ENCODE data around the gene FHAD1.
A peak's percentile ranks its signal among the peaks of the same experiment; 100 is the strongest.

The FHAD1 gene

GRCh38 chr1:15218287-15219279, 28.4 kb upstream of the FHAD1 start:
- DNase-seq (ENCODE audit: low read depth in 2 of 2): no peak

DNA sequence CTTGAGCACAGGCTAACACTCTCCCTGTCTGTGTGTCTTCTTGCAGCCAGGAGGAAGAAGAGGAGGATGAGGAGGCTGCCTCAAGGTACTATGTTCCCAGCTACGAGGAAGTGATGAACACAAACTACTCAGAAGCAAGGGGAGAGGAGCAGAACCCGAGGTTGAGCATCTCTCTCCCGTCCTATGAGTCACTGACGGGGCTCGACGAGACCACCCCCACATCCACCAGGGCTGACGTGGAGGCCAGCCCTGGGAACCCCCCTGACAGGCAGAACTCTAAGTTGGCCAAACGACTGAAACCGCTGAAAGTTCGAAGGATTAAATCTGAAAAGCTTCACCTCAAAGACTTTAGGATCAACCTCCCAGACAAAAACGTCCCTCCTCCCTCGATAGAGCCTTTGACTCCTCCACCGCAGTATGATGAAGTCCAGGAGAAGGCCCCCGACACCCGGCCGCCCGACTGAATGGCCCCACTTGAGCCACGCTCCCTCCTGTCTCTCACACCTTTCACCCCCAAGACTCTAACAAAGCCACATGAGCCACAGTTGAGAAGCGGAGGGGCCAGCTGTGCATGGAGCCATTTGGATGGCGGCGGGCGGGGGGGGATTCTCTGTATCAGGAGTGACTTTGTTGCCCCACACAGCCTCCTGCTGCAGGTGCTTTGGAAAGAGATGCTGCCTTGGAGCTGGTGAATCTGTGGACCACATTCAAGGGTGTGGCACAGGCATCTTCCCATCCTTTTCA, 27.6 kb upstream of the FHAD1 start:
- DNase-seq (ENCODE audit: low read depth in 2 of 2): no peak

DNA sequence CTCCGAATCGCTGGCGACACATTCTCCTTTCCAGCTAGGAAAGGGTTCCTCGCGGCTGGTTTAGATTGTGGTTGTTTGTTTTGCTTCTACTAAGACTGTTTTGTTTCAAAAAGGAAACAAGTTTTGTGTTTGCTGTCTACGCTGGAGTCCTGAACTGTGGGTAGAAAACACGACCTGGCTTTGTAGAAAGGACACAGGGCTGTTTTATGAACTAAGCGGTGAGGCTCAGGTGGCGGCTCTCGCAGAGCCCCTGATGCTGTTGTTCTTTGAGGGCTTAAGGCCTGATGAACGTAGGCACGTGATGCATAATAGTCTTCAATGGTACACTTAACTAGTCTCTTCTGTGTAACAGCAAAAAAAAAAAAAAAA, 27.0 kb upstream of the FHAD1 start:
- no peak for DNase-seq (ENCODE audit: low read depth in 2 of 2)

- DNase-seq (ENCODE audit: low read depth in 2 of 2): no peak
These were observed 26.1 kb upstream of the FHAD1 start for GRCh38 chr1:15220825-15221431.

DNA sequence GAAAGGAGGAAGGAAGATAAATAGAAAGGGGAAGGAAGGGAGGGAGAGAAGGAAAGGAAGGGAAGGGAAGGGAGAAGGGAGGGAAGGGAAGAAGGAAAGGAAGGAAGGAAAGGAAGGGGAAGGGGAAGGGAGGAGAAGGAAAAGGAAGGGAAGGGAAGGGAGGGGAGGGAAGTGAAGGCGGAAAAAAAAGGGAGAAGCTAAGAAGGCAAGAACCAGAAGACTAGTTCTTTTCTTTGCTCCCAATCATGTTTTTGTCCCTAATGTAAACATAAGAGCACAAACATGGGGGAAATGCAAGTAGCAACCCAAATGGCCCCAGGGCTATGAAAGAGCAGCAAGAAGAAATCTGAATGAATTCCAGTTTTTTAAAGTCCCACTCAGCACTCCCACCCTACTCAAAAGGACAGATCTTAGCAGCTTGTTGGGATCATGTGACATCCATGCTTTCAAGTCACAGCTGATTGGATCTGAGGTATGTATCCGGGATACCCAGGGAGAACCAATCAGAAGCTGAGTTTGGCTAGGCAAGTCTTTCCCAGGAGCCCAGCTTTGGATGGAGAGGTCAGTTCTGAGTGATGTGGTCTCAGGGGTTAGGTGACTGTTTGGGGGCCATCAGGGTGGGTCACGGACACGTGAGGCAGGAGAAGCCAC, 24.2 kb upstream of the FHAD1 start:
- no peak for DNase-seq (ENCODE audit: low read depth in 2 of 2)

GRCh38 chr1:15224259-15224869, 22.7 kb upstream of the FHAD1 start:
- no peak for DNase-seq (ENCODE audit: low read depth in 2 of 2)

DNA sequence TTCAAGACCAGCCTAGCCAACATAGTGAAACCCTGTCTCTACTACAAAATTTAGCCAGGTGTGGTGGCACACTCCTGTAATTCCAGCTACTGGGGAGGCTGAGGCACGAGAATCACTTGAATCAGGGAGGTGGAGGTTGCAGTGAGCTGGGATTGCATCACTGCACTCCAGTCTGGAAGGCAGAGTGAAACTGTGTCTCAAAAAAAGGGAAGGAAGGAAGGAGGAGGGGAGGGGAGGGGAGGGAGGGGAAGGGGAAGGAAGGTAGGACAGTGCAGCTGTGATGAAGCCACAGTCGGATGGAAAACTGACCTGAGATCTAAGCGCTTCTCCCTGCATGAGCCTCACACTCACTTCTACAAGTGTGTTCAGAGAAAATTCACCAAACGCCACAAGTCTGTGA, 22.0 kb upstream of the FHAD1 start:
- DNase-seq (ENCODE audit: low read depth in 2 of 2): no peak

- DNase-seq (ENCODE audit: low read depth in 2 of 2): no peak
These were observed 21.6 kb upstream of the FHAD1 start for GRCh38 chr1:15225461-15225860.

DNA sequence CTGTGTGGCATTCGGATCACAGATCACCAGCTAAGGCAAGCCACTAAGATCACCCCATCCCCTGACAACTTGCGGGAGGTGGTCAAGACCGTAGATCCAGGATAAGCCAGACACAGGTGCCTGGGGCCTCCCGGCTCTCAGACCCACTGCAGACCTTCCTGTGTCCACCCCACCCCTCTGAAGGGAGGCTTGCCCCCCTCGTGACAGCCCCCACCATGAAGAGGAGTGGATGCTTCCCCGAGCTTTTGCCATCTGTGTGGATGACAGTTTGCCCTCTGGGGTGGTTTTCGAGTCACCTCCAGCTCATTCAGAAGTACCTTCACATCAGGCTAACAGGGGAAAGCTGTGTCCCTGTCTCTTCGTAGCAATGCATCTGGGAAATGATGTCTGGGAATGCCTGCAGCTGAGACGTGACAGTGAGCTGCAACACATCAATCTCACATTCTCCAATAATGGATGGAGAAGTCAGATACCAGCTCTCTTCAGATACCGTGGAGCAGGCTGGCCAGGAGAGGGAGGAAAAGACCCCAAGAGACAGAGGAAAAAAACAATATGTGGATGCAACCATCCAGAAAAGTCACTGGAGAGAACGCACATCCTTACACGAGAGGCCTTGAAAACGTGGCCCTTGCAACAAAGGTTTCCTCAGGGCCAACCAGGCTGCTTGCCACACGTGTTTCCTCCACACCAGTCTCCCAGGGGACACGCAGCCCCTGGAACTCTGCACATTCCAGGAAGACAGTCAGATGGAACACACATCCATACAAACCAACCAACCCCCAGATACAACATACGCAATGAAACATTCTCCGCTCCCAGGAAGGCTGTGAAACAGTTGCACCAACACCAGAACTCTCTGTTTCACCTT, 20.4 kb upstream of the FHAD1 start:
- no peak for DNase-seq (ENCODE audit: low read depth in 2 of 2)

DNA sequence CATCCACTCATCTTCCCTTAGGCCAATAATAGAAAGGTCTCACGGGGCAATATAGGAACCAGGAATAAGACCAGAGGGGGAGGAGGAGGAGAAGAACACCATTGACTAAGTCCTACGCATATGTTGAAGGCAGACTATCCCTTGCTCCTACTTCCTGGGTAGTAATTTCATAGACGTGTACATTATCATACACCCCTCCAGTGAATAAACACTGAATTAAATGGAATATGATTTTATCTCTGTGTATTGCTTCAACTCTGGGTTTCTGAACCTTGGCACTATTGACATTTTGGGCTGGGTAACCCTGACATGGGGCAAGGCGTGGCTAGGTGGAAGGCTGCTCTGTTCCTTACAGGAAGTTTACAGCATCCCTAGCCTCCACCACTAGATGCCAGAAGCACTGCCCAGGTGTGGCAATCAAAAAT, 17.3 kb upstream of the FHAD1 start:
- no peak for DNase-seq (ENCODE audit: low read depth in 2 of 2)

DNA sequence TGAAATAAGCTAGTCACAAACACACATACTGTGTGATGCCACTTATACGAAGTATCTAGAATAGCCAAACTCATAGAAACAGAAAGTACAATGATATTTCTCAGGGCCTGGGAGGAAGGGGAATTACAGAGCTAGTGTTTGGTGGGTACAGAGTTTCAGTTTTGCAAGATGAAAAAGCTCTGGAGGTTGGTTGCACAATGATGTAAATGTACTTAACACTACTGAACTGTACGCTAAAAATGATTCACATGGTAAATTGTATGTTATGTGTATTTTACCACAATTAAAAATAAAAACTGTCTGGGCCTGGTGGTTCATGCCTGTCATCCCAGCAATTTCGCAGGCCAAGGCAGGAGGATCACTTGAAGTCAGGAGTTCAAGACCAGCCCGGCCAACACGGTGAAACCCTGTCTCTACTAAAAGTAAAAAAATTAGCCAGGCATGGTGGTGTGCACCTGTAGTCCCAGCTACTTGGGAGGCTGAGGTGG, 15.3 kb upstream of the FHAD1 start:
- no peak for DNase-seq (ENCODE audit: low read depth in 2 of 2)

DNA sequence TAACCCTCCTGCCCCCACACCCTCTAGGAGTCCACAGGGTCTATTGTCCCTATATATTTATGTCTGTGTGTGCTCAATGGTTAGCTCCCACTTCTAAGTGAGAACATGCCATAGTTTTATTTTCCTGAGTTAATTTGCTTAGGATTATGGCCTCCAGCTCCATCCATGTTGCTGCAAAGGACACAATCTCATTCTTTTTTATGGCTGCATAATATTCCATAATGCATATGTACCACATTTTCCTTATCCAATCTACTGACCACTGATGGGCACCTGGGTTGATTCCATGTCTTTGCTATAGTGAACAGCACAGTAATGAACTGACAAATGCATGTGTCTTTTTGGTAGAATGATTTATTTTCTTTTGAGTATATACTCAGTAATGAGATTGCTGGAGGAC, 13.3 kb upstream of the FHAD1 start:
- no peak for DNase-seq (ENCODE audit: low read depth in 2 of 2)

- DNase-seq (ENCODE audit: low read depth in 2 of 2): no peak
These were observed 10.7 kb upstream of the FHAD1 start for GRCh38 chr1:15236321-15236721.

DNA sequence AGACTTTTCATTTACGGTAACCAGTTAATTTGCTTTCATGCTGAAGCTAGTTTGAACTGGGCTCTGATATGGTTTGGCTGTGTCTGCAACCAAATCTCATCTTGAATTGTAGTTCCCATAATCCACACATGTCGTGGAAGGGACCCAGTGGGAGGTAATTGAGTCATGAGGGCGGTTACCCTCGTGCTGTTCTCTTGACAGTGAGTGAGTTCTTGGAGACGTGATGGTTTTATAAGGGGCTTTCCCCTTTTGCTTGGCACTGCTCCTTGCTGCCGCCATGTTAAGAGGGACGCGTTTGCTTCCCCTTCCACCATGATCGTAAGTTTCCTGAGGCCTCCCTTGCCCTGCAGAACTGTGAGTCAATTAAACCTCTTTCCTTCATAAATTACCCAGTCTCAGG, 10.3 kb upstream of the FHAD1 start:
- DNase-seq (ENCODE audit: low read depth in 2 of 2): no peak

- no peak for DNase-seq (ENCODE audit: low read depth in 2 of 2)
These were observed 8.2 kb upstream of the FHAD1 start for GRCh38 chr1:15238789-15239188.

DNA sequence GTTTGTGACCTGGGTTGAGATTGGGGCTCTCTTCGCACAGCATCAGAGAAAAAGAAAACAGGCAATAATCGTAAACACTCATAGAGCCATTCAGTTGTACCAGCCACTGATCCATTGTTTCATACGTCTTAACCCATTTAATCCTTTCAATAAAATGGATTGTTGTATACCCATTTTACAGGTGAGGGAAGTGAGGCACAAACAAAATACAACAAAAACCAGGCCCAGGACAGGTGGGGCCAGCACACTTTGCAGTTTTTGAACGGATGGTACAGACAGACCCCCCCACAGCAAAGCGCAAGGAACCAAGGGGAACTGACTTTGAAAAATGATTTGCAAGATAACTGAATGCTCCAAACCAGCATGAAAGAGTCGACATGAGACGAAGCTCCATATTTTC, 4.3 kb upstream of the FHAD1 start:
- no peak for DNase-seq (ENCODE audit: low read depth in 2 of 2)

DNA sequence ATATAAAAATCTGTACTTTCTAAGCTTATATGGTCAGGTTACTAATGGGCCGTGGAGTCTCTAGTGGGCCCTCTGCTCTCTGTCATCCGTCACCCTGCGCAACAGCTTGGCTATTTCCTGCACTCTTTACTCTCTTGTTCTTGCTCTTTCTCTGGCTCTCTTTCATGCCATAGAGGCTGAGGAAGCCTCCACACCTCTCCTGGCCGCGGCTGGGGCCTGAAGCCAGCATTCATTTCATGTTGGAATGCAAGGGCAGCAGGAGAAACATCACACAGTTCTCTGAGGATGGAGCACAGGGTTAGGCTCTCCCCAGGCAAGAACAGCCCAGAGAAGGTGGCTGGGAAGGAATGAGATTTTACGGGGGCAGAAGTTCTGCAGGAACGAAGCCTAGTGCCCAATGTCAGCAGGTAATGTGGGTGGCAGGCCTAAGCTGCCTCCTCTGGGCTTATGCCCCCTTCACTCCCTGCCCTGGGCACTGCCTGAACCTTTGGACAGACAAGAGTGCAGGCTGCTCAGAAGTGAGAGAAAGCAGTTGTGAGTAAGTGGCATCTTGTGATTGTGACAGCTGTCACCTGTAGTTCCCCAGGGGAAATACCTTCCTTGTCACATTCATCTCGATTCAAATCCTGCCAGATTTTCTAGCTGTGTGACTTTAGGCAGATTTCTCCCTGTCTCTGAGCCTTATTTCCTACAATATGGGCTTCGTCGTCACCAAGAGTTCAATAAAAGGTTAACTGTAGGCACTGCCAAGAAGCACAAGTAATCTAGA, 3.6 kb upstream of the FHAD1 start:
- DNase-seq (ENCODE audit: low read depth in 2 of 2): no peak

DNA sequence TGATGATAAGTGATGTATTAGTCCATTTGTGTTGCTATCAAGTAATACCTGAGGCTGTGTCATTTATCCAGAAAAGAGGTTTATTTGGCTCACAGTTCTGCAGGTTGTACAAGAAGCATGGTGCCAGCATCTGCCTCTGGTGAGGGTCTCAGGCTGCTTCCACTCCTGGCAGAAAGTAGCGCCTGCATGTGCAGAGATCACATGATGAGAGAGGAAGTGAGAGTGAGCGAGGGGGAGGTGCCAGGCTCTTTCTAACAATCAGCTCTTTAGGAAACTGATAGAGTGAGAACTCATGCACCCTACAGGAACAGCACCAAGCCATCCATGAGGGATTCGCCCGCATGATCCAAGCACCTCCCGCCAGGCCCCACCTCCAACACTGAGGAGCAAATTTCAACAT, 2.2 kb upstream of the FHAD1 start:
- DNase-seq (ENCODE audit: low read depth in 2 of 2): no peak

- peak; percentile 40 to 47 for DNase-seq (ENCODE audit: low read depth in 2 of 2)
These were observed 1.2 kb upstream of the FHAD1 start for GRCh38 chr1:15245593-15246360.
